Stomach smooth muscle (tissue), 2 donors: Measurements from ENCODE around the gene RSPH1.

Experiments used
- H3K27ac ChIP-seq: one replicate; pipeline ENCODE4 v1.7.0; 2013; ENCODE audit warnings: mild to moderate bottlenecking, low read length, inconsistent platforms
- H3K27me3 ChIP-seq, 2 donors: one replicate each; pipeline ENCODE4 v1.7.0; 2013; ENCODE audit warnings: low read length in 2 of 2; ENCODE audit not compliant: insufficient read depth in 2 of 2, control insufficient read depth in 1 of 2
- H3K36me3 ChIP-seq, 2 donors: one replicate each; pipeline ENCODE4 v1.7.0; 2013; ENCODE audit warnings: low read length in 2 of 2; ENCODE audit not compliant: control insufficient read depth in 2 of 2, insufficient read depth in 2 of 2
- H3K4me1 ChIP-seq: one replicate; pipeline ENCODE4 v1.7.0; 2013; ENCODE audit warnings: low read length; ENCODE audit not compliant: control insufficient read depth, insufficient read depth
- H3K4me3 ChIP-seq, 2 donors: one replicate each; pipeline ENCODE4 v1.7.0; 2013; ENCODE audit warnings: low read length in 2 of 2
- H3K9ac ChIP-seq, 2 donors: one replicate each; pipeline ENCODE4 v1.7.0; 2013; ENCODE audit warnings: low read length in 2 of 2, mild to moderate bottlenecking in 1 of 2
- H3K9me3 ChIP-seq, 2 donors: one replicate each; pipeline ENCODE4 v1.7.0; 2013; ENCODE audit warnings: low read length in 2 of 2; ENCODE audit not compliant: control insufficient read depth in 2 of 2
- donor health status: healthy.
- donor health status: Pancreatic carcinoma.

The RSPH1 gene

GRCh38 chr21:42455196-42455595 lies 40.8 kb downstream of the RSPH1 start:
- no peak overlapping the region for H3K4me3 ChIP-seq
- no peaks in the 10 kb centered on the region for H3K4me1 ChIP-seq
- no peak overlapping the region for H3K27ac ChIP-seq
- no peak overlapping the region for H3K9ac ChIP-seq
- H3K27me3 ChIP-seq: peaks cover 6 to 7% of the 10 kb centered on the region in 2 donors
- no peaks in the 10 kb centered on the region for H3K36me3 ChIP-seq
- H3K9me3 ChIP-seq: no peaks in the 10 kb centered on the region

GRCh38 chr21:42454786-42455185 lies 41.2 kb downstream of the RSPH1 start:
- Histone ChIP-seq H3K27ac (no peak overlapping the region), H3K9ac (no peak overlapping the region), H3K4me1 (no peaks in the 10 kb centered on the region), H3K4me3 (no peak overlapping the region), H3K27me3 (peaks cover 6 to 7% of the 10 kb centered on the region in 2 donors), H3K36me3 (no peaks in the 10 kb centered on the region), H3K9me3 (no peaks in the 10 kb centered on the region)

DNA sequence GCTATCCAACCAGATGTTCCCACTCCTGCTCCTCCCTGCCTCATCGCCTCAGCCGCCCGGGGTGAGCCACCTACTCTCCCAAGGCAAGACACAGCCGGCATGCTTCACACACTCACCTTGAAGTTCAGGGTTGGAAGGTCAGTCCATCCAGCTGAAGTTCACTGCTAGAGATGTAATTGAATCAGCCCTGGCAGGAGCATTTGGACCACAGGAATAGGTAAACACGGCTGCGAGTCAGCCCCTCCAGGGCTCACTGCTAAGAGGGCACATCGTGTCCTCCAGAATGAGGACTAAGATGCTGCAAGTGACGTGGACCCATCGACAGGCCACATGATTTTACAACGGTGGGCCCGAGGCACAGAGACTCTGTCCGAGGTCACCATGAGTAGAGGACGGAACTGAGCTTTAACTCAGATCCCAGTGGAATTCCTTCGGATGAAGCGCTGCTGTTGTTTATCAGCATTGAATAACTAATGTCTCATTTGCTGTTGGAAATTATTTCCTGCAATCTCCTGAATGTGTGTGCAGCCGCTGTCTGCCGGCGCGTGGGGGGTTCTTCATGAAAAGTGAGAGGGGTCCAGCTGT lies 41.9 kb downstream of the RSPH1 start:
- Histone ChIP-seq H3K4me1 (no peaks in the 10 kb centered on the region), H3K9me3 (no peaks in the 10 kb centered on the region), H3K27ac (no peak overlapping the region), H3K27me3 (peaks cover 6 to 7% of the 10 kb centered on the region in 2 donors), H3K4me3 (no peak overlapping the region), H3K36me3 (no peaks in the 10 kb centered on the region), H3K9ac (no peak overlapping the region)

- Histone ChIP-seq H3K4me3 (no peak overlapping the region), H3K27me3 (peaks cover 6 to 9% of the 10 kb centered on the region in 2 donors), H3K36me3 (no peaks in the 10 kb centered on the region), H3K9ac (no peak overlapping the region), H3K9me3 (no peaks in the 10 kb centered on the region), H3K4me1 (no peaks in the 10 kb centered on the region), H3K27ac (no peak overlapping the region)
Measured at GRCh38 chr21:42453224-42453985, 42.6 kb downstream of the RSPH1 start.

DNA sequence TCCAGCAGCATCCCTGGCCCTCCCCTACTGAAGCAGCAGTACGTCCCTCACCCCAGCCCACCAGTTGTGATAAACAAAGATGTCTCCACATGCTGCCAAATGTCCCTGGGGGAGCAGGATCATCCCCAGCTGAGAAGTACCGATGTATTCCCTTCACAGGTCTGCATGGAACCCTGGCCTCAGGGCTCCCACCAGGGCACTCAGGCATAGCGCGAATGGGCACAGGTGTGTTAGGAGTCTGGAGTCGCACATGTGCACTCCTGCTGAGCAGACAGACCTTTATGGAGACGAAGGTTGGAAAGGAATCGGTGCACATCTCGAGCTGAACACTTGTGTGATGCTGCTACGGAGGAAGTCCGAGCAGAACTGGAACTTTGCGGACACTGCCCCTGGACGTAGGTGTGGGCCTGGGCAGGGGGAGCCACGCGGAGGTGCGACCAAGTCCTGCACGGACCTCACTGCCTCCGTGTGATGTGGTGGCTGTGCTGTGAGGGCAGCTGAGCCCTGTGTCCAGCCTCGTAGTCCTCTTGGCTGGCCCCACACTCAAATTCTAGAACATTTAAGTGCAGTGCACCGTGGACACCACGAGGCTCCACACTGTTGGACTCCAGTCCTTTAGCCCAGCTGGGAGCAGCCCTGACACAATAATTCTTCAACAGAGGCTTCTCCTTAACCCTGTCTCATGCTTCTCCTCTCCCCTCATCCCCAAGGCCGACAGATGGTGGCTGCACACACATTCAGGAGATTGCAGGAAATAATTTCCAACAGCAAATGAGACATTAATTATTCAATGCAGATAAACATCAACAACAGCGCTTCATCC lies 43.4 kb downstream of the RSPH1 start:
- H3K27me3 ChIP-seq: peaks cover 4 to 9% of the 10 kb centered on the region in 2 donors
- H3K36me3 ChIP-seq: no peaks in the 10 kb centered on the region
- H3K4me1 ChIP-seq: no peaks in the 10 kb centered on the region
- no peak overlapping the region for H3K4me3 ChIP-seq
- H3K9ac ChIP-seq: no peak overlapping the region
- no peaks in the 10 kb centered on the region for H3K9me3 ChIP-seq
- H3K27ac ChIP-seq: no peak overlapping the region

GRCh38 chr21:42451941-42452340 lies 44.1 kb downstream of the RSPH1 start:
- Histone ChIP-seq H3K9me3 (no peaks in the 10 kb centered on the region), H3K27me3 (peaks cover 4 to 11% of the 10 kb centered on the region in 2 donors), H3K36me3 (no peaks in the 10 kb centered on the region), H3K27ac (no peak overlapping the region), H3K4me3 (no peak overlapping the region), H3K9ac (no peak overlapping the region), H3K4me1 (no peaks in the 10 kb centered on the region)

DNA sequence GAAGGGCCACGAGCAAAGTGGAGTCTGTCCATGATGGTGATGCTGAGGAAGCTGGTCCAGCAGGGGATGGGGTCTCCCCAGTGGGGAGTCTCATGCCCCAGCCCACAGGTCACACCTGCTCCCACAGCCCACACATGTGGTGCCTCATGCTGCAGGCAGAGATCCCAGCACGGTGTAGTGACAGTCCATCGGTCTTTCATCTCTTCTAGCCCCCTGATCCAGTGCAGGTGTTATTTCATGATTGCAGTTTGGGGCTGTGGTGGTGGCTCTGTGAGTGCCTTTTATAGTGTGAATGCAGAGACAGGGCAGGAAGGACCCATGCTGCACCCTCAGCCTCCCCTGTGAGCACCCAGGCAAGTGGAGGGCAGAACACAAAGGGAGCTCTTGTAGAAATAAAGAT lies 47.3 kb downstream of the RSPH1 start:
- Histone ChIP-seq H3K4me1 (no peaks in the 10 kb centered on the region), H3K27me3 (peaks cover 4 to 13% of the 10 kb centered on the region in 2 donors), H3K4me3 (no peak overlapping the region), H3K36me3 (no peaks in the 10 kb centered on the region), H3K9ac (no peak overlapping the region), H3K9me3 (no peaks in the 10 kb centered on the region), H3K27ac (no peak overlapping the region)

GRCh38 chr21:42447732-42448131 lies 48.3 kb downstream of the RSPH1 start:
- peaks cover 4 to 9% of the 10 kb centered on the region in 2 donors for H3K27me3 ChIP-seq
- H3K4me1 ChIP-seq: no peaks in the 10 kb centered on the region
- H3K9me3 ChIP-seq: no peaks in the 10 kb centered on the region
- H3K36me3 ChIP-seq: no peaks in the 10 kb centered on the region
- H3K9ac ChIP-seq: no peak overlapping the region
- H3K4me3 ChIP-seq: no peak overlapping the region
- no peak overlapping the region for H3K27ac ChIP-seq

DNA sequence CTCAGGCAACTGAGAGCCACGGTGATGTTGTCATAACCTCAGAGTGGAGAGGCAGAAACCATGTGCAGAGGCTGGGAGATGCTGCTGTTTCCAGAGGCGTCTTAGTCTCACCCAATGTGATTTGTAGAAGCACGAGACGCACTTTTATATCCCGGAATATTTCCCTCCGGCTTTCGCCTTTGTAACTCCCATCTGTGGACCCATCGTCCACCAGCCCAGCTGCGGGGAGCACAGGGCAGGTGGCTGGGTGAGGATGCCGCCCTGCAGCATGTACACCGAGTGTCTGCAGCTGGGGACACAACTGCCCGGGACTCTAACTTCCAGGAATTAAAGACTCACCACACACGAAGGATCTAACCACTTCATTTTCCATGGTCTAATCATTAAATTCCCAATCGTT lies 48.8 kb downstream of the RSPH1 start:
- Histone ChIP-seq H3K27ac (no peak overlapping the region), H3K4me1 (no peaks in the 10 kb centered on the region), H3K27me3 (peaks cover 0 to 9% of the 10 kb centered on the region in 2 donors), H3K4me3 (no peak overlapping the region), H3K9me3 (no peaks in the 10 kb centered on the region), H3K9ac (no peak overlapping the region), H3K36me3 (no peaks in the 10 kb centered on the region)

GRCh38 chr21:42446531-42446930 lies 49.5 kb downstream of the RSPH1 start:
- Histone ChIP-seq H3K9ac (no peak overlapping the region), H3K27me3 (peaks cover 0 to 9% of the 10 kb centered on the region in 2 donors), H3K9me3 (no peaks in the 10 kb centered on the region), H3K4me3 (no peak overlapping the region), H3K27ac (no peak overlapping the region), H3K36me3 (no peaks in the 10 kb centered on the region), H3K4me1 (no peaks in the 10 kb centered on the region)
